ENCODE data around the gene CACNA1C. TPM values are rescaled to one million over a fixed set of nuclear protein-coding genes. Genes with fewer than 3 reads are reported as not detected.

The CACNA1C gene
- total RNA-seq, 6 donors from 2014 or later: 5.2 to 45.1 (median 8.8) TPM

DNA sequence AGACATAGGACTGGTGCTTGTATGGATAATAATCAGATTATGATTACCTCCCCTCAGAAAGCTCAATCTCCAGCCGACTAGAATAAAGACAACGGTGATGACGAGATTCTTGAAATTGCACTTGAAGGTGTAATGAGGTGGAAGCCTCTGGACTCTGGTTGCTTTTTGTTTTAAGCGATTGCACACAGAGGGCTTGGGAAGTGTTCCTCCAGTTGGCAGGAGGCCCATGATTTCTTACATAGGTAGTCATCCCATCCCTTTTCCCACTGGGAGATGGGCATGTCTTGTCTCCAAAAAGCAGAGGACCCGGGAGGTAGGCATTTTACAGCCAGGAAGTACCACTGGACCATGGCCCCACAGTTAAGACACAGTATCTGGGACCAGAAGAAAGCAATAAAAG, 576.3 kb downstream of the CACNA1C start:
- DNase-seq: no peak
- ATAC-seq (ENCODE audit: low FRiP score in 2 of 2): no peak
- Histone ChIP-seq H3K4me3 (no peak overlapping the region), H3K36me3 (no peaks in the 10 kb centered on the region), H3K4me1 (no peaks in the 10 kb centered on the region), H3K27ac (no peak overlapping the region), H3K27me3 (no peaks in the 10 kb centered on the region), H3K9me3 (no peaks in the 10 kb centered on the region)
- no peak for TF ChIP-seq POLR2A (IDR thresholded peaks at IDR 0.05)
- no peak for TF ChIP-seq POLR2AphosphoS5 (IDR thresholded peaks at IDR 0.05)
- TF ChIP-seq, protein P1, sequence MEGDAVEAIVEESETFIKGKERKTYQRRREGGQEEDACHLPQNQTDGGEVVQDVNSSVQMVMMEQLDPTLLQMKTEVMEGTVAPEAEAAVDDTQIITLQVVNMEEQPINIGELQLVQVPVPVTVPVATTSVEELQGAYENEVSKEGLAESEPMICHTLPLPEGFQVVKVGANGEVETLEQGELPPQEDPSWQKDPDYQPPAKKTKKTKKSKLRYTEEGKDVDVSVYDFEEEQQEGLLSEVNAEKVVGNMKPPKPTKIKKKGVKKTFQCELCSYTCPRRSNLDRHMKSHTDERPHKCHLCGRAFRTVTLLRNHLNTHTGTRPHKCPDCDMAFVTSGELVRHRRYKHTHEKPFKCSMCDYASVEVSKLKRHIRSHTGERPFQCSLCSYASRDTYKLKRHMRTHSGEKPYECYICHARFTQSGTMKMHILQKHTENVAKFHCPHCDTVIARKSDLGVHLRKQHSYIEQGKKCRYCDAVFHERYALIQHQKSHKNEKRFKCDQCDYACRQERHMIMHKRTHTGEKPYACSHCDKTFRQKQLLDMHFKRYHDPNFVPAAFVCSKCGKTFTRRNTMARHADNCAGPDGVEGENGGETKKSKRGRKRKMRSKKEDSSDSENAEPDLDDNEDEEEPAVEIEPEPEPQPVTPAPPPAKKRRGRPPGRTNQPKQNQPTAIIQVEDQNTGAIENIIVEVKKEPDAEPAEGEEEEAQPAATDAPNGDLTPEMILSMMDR (IDR thresholded peaks at IDR 0.05): no peak
- no peak for TF ChIP-seq EP300 (IDR thresholded peaks at IDR 0.05)
- 71 to 85% methylated on average over 5 of the region's 5 CpGs for WGBS, 2 donors

DNA sequence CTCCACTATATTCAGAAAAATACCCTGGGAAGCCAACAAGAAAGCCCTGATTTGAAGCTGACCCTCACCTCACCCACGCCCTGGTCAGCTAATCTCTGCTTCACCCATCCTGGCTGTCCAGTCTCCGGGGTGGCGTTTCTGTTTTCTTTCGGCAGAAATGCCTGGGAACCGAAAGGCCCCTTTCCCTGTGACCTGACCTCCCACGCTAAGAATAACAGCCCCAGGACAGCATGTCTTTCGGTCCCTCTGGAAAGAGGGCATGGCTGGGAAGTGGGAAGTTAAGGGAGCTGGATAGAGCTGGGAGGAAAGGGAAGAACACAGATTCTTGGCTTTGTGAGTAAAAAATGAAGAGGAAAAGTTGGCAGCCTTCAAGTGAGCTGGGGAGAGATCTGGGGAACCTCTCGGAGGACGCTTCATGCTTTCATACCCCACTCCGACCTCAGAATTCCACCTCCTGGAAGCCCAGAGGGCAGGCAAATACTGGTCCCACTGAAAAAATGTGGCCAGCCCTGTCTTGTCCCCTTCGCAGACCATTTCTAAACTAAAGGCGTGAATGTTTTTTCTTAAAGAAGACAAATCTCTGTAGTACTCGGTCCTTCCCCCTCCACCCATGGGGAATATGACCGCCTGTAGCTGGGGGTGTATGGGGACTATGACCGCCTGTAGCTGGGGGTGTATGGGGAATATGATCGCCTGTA, 579.0 kb downstream of the CACNA1C start:
- H3K9me3 ChIP-seq: no peaks in the 10 kb centered on the region

DNA sequence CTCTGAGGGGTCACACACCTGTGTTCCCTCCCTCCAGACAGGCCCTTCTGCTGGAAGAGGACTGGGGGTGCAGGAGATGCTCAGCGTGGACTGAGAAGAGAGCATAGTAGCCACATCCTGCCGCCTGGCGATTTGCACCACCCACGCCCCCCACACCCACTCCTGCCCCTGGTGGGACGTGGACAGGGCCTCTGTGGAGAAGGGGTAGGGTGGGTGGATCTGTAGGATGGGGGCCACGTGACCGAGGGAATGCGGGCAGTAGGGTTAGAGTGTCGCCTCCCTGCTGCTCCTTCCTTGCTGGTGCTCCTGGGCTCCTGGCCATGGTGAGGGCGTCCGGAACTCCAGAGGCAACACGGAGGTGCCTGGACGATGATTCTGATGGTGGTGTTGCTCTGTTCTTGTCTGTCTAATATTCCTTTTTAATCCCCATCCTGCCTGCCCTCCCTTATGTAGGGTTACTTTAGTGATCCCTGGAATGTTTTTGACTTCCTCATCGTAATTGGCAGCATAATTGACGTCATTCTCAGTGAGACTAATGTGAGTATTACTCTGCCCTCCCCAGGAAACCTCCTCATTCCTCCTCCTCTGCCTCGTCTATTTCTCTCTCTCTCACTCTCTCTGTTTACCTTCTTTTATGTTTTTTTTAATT, 580.5 kb downstream of the CACNA1C start:
- 80 to 82% methylated on average over 12 to 16 of the region's 16 CpGs for WGBS, 2 donors

More for the DNA sequence above, 579.0 kb downstream of the CACNA1C start:
- Histone ChIP-seq H3K27me3 (no peaks in the 10 kb centered on the region), H3K4me1 (no peaks in the 10 kb centered on the region), H3K36me3 (no peaks in the 10 kb centered on the region), H3K4me3 (no peak overlapping the region), H3K27ac (peak overlapping the region; percentile 7 to 49 (median 16))
- WGBS, 2 donors: 61 to 70% methylated on average over 16 of the region's 16 CpGs
- ATAC-seq (ENCODE audit: low FRiP score in 2 of 2): no peak
- DNase-seq: no peak
- TF ChIP-seq EP300 (IDR thresholded peaks at IDR 0.05): peak in 1 of 4 donors; percentile 15
- no peak for TF ChIP-seq POLR2A (IDR thresholded peaks at IDR 0.05)
- TF ChIP-seq POLR2AphosphoS5 (IDR thresholded peaks at IDR 0.05): no peak
- TF ChIP-seq, protein P1 (IDR thresholded peaks at IDR 0.05): no peak

DNA sequence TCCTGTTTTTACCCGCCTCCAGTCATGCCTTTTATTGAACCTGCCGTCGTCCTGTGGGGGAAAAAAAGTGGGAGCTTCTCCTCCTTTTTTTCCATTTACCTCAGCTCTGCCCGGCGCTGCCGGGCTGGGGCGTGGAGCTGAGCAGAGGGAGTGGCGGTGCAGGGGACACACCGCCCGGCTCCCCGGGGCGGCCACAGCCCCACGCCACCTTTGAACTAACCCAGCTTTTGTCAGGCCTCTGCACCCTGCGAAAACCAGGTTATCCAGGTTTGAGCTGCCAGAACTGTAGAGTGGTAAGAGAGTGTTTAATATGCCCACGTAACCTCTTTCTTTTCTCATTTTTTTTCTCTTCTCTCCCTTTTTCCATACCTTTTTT, 581.0 kb downstream of the CACNA1C start:
- Histone ChIP-seq H3K9me3 (no peaks in the 10 kb centered on the region), H3K4me3 (no peak overlapping the region), H3K4me1 (no peaks in the 10 kb centered on the region), H3K27me3 (no peaks in the 10 kb centered on the region), H3K27ac (no peak overlapping the region), H3K36me3 (no peaks in the 10 kb centered on the region)
- ATAC-seq (ENCODE audit: low FRiP score in 2 of 2) (no peak), DNase-seq (peak in 1 of 2 donors; percentile 58)
- TF ChIP-seq EP300 (IDR thresholded peaks at IDR 0.05) (no peak), POLR2AphosphoS5 (IDR thresholded peaks at IDR 0.05) (no peak), POLR2A (IDR thresholded peaks at IDR 0.05) (no peak)
- TF ChIP-seq, protein P1 (IDR thresholded peaks at IDR 0.05): no peak
- 86 to 90% methylated on average over 15 of the region's 15 CpGs for WGBS, 2 donors

More for the DNA sequence above, 580.5 kb downstream of the CACNA1C start:
- Histone ChIP-seq H3K27me3 (no peaks in the 10 kb centered on the region), H3K36me3 (no peaks in the 10 kb centered on the region), H3K4me3 (no peak overlapping the region), H3K27ac (peak overlapping the region in 3 of 4 donors; percentile 7 to 13 (median 9)), H3K4me1 (no peaks in the 10 kb centered on the region), H3K9me3 (no peaks in the 10 kb centered on the region)
- TF ChIP-seq, protein P1 (IDR thresholded peaks at IDR 0.05): no peak
- no peak for TF ChIP-seq EP300 (IDR thresholded peaks at IDR 0.05)
- TF ChIP-seq POLR2AphosphoS5 (IDR thresholded peaks at IDR 0.05): no peak
- no peak for TF ChIP-seq POLR2A (IDR thresholded peaks at IDR 0.05)
- DNase-seq (peak in 1 of 2 donors; percentile 53), ATAC-seq (ENCODE audit: low FRiP score in 2 of 2) (no peak)

Measured in upper lobe of left lung (tissue), 6 donors.